Mesothelial cell of epicardium (in vitro differentiated cells): ENCODE data around the gene SPIRE2. TPM values are rescaled to one million over a fixed set of nuclear protein-coding genes. Genes with fewer than 3 reads are reported as not detected.
A peak's percentile ranks its signal among the peaks of the same experiment; 100 is the strongest.
"Not testable (repeated sequence)": the region's sequence is repeated elsewhere in the genome, so short reads cannot be mapped to it uniquely, and the experiment has no call there.

ENCODE experiments used
- DNase-seq, 2 experiments: peaks; one replicate each; pipeline ENCODE4 v3.0.0; 2021; ENCODE audit warnings: low spot score in 2 of 2; ENCODE audit not compliant: unreplicated experiment in 2 of 2
- H3K27ac Mint-ChIP-seq: 2 replicates; pipeline ENCODE4 v1.8.0; 2021; ENCODE audit warnings: mixed read lengths
- H3K27me3 Mint-ChIP-seq: 2 replicates; pipeline ENCODE4 v1.8.0; 2021; ENCODE audit warnings: low read depth, mixed read lengths
- H3K36me3 Mint-ChIP-seq: 2 replicates; pipeline ENCODE4 v1.8.0; 2021; ENCODE audit warnings: mixed read lengths
- H3K4me1 Mint-ChIP-seq: 2 replicates; pipeline ENCODE4 v1.8.0; 2021; ENCODE audit warnings: mixed read lengths
- H3K4me3 Mint-ChIP-seq: 2 replicates; pipeline ENCODE4 v1.8.0; 2021; ENCODE audit warnings: mild to moderate bottlenecking, moderate library complexity, mixed read lengths
- H3K9me3 Mint-ChIP-seq: 2 replicates; pipeline ENCODE4 v1.8.0; 2021; ENCODE audit warnings: mixed read lengths
- CTCF ChIP-seq: fragments of 200-600 bp; sonication (generic); IDR thresholded peaks from one replicate; pipeline ENCODE4 v1.5.0; 2021; ENCODE audit warnings: antibody characterized with exemption; ENCODE audit not compliant: unreplicated experiment
- total RNA-seq: library from RNA; stranded (reverse); gene quantifications from 3 replicates; pipeline ENCODE4 v1.2.1, GENCODE V29; 2021

The SPIRE2 gene
- total RNA-seq, 1 donor from 2014 or later, result 6.8 TPM

- Mint-ChIP-seq H3K4me1 (peaks cover 11% of the 10 kb centered on the region), H3K4me3 (no peak overlapping the region)
- DNase-seq, result no peak
These were observed 41.6 kb downstream of the SPIRE2 start for GRCh38 chr16:89869911-89870310.

GRCh38 chr16:89870440-89870839, 42.2 kb downstream of the SPIRE2 start:
- H3K9me3 Mint-ChIP-seq, result no peaks in the 10 kb centered on the region
- no peak overlapping the region for H3K4me3 Mint-ChIP-seq
- no peaks in the 10 kb centered on the region for H3K27me3 Mint-ChIP-seq
- no peak for DNase-seq
- peaks cover 6% of the 10 kb centered on the region for H3K36me3 Mint-ChIP-seq
- peaks cover 15% of the 10 kb centered on the region for H3K4me1 Mint-ChIP-seq
- no peak overlapping the region for H3K27ac Mint-ChIP-seq
- TF ChIP-seq CTCF, result no peak

More at GRCh38 chr16:89869911-89870310, 41.6 kb downstream of the SPIRE2 start:
- H3K9me3 Mint-ChIP-seq, result no peaks in the 10 kb centered on the region
- no peaks in the 10 kb centered on the region for H3K27me3 Mint-ChIP-seq
- no peak overlapping the region for H3K27ac Mint-ChIP-seq
- no peak for TF ChIP-seq CTCF
- H3K36me3 Mint-ChIP-seq, result peaks cover 2% of the 10 kb centered on the region

- Mint-ChIP-seq H3K27ac (no peak overlapping the region), H3K36me3 (peaks cover 6% of the 10 kb centered on the region), H3K9me3 (no peaks in the 10 kb centered on the region), H3K27me3 (no peaks in the 10 kb centered on the region), H3K4me1 (peaks cover 15% of the 10 kb centered on the region), H3K4me3 (no peak overlapping the region)
- no peak for DNase-seq
- TF ChIP-seq CTCF, result no peak
These were observed 43.6 kb downstream of the SPIRE2 start for GRCh38 chr16:89871895-89872294.

- TF ChIP-seq CTCF, result no peak
- Mint-ChIP-seq H3K27me3 (no peaks in the 10 kb centered on the region), H3K36me3 (peaks cover 8% of the 10 kb centered on the region), H3K27ac (peak within 1 kb of the TSS; percentile 99), H3K4me3 (peak within 1 kb of the TSS; percentile 87), H3K4me1 (peaks cover 15% of the 10 kb centered on the region), H3K9me3 (no peaks in the 10 kb centered on the region)
- peak; percentile 86 to 90 for DNase-seq
These were observed 45.1 kb downstream of the SPIRE2 start, which contains the start of gene TCF25 for GRCh38 chr16:89873109-89873971. Gene TCF25, plus strand, starts transcription at chr16:89873592. Its CDS starts 76 bp downstream, at chr16:89873668.

- H3K4me3 Mint-ChIP-seq, result peak overlapping the region; percentile 87
- peak; percentile 92 to 93 for DNase-seq
- H3K36me3 Mint-ChIP-seq, result peaks cover 13% of the 10 kb centered on the region
- H3K27ac Mint-ChIP-seq, result peak overlapping the region; percentile 99
- peaks cover 15% of the 10 kb centered on the region for H3K4me1 Mint-ChIP-seq
- TF ChIP-seq CTCF, result no peak
- H3K9me3 Mint-ChIP-seq, result no peaks in the 10 kb centered on the region
- H3K27me3 Mint-ChIP-seq, result no peaks in the 10 kb centered on the region
These were observed 45.9 kb downstream of the SPIRE2 start for GRCh38 chr16:89873972-89874689.

- H3K27ac Mint-ChIP-seq, DNase-seq, H3K9me3 Mint-ChIP-seq, H3K4me3 Mint-ChIP-seq, H3K27me3 Mint-ChIP-seq: not testable (repeated sequence)
- Mint-ChIP-seq H3K4me1 (peaks cover 21% of the 10 kb centered on the region), H3K36me3 (peaks cover 25% of the 10 kb centered on the region)
These were observed 50.8 kb downstream of the SPIRE2 start for GRCh38 chr16:89879123-89879522.
